G401.6 (cell line): ENCODE measurements around the gene STRA8.
"Not testable (repeated sequence)": the region's sequence is repeated elsewhere in the genome, so short reads cannot be mapped to it uniquely, and the experiment has no call there.

Source experiments
- FAIRE-seq: peaks from 2 replicates; lab custom pipeline; 2012; peaks lifted over from hg19 to GRCh38; lab: Jason Lieb, UNC

Gene STRA8

DNA sequence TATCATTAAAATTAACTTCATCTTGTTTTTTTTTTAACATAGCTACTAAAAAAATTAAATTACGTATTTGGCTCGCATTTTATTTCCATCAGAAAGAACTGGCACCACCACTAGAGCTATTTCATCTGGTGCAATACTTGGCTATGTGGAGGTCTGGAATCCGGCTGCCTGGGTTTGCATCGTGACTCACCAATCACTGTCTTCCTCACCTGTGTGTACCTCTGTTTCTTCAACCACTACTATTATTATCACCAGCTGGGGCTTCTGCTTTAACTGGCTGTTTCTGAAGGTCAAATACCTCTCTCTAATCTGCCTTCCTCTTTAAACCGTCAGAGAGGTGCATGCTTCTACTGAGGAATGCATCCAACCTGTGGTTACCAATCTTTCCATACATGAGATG is 28.8 kb upstream of the STRA8 start:
- no peak for FAIRE-seq

DNA sequence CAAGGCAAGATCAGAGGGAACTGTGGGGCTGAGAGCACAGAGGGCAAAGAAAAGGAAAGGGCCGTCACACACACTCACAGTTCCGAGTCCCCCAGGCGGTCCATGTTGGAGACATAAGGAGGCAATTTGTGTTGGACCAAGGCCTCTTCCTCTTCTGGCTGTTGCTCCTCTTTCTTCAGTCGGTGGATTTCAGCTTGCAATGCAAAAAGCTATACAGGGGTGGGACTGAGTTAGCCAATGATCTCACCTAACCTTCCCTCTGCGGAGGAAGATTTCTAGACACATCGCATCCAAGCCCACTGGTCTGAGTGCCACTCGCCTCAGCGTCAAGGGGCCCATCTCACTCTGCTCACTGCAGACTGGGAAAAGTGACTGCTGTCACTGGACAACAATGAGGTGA is 27.8 kb upstream of the STRA8 start:
- FAIRE-seq, result no peak

DNA sequence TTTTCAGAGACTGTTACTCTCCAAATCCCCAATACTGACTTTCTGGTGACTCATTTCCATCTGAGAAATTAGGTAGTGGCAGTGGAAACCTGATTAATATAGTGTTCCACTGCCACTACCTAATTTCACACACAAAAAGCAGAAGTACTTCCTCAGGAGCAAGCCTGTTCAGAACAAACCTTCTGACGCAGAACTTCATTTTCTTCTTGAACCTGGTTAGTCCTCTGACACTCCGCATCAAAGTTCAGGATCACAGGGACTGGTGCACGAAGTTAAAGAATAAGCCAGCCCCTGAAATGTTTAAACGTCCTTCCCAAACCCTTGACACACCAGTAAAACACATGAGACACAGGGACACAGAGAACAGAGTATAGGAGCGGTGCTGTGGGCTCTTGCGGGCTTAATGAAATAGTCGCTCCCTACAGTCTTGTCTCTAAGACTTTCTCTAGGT is 26.7 kb upstream of the STRA8 start:
- FAIRE-seq, result no peak

DNA sequence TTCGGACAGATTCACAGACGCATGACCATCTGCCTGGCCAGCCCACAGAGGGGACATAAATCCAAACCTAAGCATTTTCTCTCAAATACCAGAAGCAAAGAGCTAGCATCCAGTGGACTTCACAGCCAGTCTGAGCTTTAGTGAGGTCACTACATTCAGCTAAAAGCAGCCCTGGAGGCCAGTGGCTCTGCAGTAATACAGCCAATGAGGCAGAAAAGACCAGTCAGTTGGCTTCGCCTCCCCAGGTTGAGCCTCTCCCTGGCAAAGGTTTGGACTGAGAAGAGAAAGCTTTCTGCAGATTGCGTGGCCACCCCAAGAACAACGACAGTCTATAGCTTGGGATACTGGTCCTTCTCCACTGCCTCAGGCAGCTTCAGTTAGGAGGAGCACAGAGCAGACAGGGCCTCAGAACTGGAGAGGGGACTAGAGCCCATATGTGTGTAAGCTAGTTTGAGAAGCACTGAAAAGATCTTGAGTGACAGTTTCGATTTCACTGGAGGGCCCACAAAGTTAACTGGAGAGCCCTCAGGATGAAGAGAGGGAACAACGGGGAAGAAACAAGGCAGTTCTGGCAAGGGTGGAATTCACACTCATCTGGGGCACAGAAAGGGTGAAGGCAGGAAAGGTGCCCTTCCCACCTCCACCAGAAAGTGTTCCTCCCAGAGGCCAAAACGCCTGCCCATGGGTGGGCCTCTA is 26.1 kb upstream of the STRA8 start:
- FAIRE-seq, result no peak

DNA sequence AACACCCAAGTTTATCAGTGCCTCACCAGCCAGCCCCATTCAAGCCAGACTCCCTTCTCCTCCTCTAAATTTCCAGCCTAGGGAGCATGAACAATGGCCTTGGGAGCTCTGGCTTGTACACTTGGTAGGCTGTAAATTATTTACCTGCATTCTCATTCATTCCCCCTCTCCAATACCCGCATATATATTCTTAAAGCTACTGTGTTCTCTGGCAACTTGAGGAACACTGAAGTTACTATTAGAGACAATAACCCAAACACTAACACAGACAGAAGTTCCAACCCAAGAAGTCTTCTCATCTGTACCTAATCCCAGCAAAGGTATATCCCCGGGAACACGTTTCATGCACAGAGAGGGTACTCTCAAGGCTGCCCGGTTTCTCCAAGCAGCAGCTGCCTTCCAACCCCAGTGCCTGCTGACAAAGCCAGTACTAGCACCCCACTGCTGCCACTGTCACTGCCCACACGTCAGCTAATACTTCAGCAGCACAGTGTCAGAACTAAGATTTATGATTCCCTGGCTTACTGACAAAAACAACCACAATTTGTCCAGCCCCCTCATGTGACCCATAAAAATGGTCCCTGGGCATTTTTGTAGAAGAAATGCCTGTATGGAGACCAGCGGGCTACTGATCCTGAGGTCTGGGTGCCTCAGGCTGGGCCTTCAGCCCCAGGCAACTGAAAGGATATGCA is 25.4 kb upstream of the STRA8 start:
- FAIRE-seq, result no peak

DNA sequence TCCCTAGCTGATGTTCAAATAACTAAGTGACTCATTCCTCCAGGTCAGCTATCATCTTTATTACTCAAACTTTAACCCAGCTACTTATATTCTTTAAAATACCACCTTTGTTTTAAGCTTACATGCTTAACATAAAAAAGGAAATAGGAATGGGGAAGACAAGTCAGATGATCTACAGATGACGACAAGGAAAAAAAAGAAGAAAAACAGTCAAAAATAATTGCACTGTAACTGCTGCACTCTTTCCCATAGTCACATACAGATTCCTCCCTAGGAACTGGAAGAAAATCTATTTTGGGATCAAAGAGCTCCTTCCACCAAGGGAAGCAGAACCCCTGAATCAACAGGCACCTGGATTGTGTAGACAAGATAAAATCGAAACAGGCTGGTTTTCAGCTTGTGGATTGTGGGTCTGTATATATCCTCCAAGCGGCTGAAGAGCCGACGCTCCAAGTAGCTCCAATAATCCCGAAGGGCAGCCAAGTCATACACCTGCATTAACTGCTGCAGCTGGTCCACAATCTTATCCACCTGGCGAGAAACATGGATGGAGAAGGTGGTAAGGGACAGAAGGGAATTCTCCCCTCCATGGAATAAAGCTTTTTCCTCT is 24.3 kb upstream of the STRA8 start:
- FAIRE-seq, result no peak

DNA sequence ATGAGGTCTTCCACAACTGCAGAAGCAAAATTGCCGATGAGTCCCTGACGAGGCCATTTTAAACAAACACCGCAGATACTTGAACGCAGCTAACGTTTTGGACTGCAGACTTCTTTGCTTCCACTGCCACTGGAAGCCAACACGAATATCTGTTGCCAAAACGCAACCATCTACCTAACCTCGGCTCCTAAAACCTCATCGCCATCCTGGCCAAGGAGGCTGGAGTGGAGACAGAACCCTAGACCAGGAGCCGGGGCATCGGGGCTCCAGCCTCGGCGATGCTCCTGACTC is 22.8 kb upstream of the STRA8 start:
- FAIRE-seq, result no peak

DNA sequence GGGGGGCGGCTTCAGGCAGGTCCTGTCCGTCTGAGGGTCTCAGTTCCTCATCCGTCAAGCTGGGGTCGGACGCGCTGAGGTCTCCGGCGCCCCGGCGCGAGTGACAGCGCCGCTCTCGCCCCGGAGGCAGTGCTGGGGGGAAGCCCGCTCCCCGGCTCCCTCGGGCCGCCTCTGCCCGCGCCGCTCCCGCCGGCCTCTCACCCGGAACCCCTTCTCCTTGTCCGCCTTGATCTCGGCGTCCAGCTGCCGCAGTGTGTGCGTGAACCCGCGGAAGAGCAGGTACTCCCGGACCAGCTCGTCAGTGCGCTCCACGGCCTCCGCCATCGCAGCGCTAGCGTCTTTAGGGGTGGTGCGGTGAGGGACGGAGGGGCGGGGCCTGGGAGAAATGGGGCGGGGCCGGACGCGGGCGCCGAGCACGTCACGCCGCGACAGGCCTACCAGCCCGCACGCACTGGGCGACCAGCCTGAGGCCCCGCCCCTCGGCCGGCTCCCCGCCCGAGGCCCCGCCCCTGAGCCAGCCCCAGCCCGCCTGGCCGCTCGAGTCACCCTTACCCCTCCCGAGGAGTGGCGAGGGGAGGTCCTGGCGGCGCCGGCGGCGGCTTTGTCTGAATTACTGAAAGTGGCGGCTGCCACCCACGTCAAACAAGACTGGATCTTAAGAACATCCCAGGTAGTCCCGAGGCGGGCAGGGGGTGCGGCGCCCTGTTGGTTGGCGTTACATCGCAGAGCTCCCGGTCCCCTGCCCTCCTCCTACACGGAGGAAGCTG is 22.3 kb upstream of the STRA8 start, which contains the start of gene WDR91:
Gene WDR91 (minus strand): TSS at position 348 of the 767 bp plus-strand sequence. CDS start 24 bp downstream, at position 324.
- no peak for FAIRE-seq

DNA sequence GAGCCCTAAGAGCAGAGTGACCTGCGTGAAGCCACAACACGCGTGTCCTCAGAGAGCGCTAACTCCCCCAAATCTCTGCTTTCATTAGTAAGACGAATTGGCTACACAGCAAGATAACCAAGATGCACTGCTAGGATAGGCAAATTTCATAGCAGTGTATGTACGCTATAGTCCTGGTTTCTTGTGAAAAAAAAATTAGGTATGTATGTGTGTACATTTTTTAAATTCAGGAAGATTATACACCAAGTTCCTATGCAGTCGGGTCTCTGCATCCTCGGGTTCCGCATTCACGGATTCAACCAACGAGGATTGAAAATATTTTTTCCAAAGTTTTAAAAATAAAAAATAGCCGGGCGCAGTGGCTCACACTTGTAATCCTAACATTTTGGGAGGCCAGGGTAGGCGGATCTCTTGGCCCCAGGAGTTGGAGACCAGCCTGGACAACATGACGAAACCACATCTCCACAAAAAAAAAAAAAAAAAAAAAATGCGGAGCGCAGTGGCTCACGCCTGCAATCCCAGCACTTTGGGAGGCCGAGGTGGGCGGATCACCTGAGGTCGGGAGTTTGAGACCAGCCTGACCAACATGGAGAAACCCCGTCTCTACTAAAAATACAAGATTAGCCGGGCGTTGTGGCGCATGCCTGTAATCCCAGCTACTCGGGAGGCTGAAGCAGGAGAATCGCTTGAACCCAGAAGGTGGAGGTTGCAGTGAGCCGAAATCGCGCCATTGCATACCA is 21.5 kb upstream of the STRA8 start:
- not testable (repeated sequence) for FAIRE-seq

DNA sequence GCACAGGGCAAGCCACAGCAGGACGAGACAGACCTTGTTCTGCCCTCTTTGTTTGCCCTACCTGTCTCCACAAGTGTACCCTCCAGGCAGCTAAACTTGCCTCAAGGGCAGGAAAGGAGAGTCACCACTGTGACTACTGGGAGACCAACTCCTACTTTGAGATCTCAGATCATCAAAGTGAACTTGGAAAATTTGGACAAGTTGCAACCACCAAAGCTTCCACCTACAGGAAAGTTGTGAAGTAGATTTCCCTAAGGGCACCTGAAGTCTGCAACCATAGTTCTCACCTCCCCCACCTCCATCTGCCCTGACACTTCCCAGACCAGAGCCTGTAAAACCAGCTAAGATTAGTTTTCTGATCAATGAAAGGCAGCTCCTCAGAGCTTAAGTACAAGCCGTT is 19.8 kb upstream of the STRA8 start:
- FAIRE-seq, result no peak

DNA sequence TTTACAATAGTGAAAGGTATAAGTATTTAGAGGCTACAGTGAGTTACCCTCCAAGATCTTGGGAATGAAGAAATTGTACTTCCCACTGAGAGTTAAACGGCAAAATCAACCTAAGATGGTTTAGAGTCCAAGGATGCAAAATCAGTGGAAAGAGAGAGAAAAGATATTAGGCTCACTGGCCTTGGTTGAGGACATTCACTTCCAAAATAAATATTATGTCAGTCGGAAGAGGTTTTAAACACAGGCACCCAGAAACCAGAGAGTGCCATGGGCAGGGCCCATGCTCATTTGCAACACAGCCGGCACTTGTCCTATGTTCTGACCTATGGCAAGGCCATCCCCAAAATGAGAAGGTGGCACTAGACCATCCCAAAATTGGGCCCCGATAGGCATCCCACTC is 18.5 kb upstream of the STRA8 start:
- no peak for FAIRE-seq

DNA sequence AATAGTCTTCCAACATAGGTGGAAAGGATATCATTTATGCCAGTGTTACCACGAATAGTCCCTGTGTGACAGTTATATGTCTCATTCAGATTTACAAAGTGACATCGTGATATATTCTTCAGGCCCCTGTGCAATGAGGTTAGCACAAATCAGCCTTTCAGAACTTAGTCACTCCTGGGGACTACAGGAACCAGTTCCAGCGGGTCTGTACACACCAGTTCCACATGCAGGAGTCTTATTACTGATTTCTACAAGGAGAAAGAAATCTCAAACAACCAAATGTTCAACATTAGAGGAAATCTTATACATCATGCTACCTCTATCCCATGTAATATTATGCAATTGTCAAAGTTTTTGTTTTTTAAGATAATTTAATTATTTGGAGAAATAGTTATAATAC is 17.9 kb upstream of the STRA8 start:
- no peak for FAIRE-seq

DNA sequence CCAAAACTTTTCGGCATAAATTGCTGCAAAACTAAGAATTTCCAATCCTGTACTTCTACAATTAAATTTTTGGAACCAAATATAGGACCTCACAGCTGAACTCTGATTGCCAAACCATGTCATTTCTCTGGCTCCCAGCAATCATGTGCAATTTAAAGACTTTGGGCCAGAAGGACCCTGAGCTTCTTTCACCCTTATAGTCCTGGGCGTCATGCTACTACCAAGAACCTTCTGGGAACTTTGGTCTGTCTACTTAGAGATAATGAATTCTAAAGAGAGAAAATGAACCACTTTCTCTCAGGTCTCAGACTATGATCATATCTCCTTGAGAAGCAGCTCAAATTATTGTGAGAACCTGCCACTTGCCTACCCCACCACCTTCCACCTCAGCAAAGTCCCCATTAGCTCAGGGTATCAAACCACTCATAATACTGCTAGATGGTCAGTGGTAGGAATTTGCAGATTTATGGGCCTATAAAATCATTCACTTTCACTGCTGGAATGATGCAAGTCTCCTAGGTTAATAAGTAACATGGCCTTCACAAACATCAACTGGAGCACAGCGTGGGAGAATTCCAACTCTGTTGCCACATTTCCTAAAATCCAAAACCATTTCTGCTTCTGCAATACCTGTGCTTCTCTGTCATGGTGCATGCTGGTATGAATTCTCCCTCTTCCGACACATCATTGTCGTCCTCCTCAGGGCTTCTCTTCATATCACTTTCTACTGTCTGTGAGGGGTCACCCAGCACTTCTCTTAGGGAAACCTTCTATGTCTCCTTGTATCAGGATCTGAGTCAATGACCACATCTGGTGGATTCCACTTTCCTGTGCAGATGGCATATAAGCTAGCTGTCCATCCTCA is 15.8 kb upstream of the STRA8 start:
- no peak for FAIRE-seq

DNA sequence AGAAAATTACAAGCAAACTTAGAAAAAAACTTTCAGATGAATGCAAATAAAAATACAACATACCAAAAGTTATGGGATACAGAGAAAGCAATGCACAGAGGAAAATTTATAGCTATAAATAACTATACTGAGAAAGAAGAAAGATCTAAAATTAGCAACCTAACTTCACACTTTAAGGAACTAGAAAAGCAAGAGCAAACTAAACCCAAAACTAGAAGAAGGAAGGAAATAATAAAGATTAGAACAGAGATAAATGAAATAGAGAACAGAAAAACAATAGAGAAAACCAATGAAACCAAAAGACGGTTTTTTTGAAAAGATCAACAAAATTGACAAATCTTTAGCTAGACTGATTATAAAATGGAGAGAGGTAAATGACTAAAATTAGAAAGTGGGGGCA is 9.6 kb upstream of the STRA8 start:
- no peak for FAIRE-seq

DNA sequence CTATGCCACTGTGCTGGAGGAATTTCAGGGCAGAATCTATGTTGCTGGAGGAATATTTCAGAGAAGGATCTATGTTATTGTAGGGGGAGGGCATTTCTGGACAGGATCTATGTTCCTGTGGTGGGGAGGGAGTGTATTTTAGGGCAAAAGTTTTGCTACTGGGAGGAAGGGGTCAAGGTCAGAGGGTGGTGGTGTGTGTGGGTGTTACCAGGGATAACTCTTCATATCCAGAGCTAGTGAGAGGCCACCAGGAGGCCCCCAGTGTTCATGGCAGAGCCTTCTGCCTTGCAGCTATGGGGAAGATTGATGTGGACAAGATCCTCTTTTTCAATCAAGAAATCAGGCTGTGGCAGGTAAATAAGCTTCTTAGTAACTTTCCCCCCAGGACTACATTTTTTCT is 2.0 kb upstream of the STRA8 start:
- no peak for FAIRE-seq

DNA sequence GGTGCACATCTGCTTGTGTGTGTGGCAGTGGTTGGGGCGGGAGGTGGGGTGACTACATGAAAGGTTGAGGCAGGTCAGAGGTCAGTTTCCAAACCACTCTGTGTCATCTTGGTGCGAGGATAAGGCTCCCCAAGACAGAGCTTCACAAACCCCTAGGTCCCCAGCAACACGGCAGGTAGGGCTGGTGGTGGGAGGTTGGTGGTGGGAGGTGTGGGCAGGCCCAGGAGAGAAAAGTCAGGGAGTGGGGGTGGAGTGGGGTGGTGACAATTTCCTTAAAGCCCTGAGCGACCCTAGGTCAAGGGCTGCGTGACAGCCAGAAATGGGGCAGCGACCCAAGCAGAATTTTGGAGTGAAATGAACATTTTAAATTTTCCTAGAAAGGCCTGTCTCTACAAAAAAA is 1.6 kb upstream of the STRA8 start:
- no peak for FAIRE-seq

DNA sequence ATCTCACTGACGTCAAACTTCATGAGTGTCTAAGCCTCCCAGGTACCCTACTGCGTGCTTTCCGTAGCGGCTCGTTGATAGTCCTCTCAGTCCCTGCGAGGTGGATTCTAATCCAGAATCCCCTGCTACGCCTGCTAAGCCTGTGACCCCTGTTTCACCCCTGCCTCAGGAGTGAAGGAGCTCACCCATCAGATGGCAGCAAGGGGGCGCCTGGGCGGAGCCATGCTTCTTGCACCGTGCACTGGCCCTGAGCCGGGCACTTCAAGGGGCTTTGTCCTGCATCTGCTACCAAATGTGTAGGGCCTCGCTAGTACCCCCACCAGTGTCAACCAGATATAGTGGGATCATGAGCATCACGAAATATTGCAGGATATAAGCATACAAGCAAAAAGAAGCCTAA is 918 bp upstream of the STRA8 start:
- FAIRE-seq, result no peak

DNA sequence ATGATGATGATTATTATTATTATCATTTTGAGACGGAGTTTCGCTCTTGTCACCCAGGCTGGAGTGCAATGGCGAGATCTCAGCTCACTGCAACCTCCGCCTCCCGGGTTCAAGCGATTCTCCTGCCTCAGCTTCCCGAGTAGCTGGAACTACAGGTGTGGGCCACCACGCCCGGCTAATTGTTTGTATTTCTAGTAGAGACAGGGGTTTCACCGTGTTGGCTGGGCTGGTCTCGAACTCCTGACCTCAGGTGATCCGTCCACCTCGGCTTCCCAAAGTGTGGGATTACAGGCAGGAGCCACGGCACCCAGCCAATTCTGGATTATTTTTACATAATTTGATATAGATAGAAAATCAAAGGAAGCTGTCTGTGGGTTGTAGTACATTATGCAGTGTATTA is 457 bp downstream of the STRA8 start:
- not testable (repeated sequence) for FAIRE-seq

DNA sequence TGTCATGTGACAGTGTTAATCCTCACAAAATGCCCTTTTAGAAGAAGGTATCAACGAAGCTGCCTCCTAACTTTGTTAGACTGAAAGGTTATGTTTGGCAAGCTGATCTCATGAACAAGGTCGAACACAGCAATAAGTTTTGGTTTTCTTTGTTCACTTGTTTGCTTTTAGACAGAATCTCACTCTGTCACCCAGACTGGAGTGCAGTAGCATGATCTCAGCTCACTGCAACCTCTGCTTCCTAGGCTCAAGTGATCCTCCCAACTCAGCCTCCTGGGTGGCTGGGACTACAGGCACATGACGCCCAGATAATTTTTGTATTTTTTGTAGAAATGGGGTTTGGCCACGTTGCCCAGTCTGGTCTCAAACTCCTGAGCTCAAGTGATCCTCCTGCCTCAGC is 1.1 kb downstream of the STRA8 start:
- no peak for FAIRE-seq

DNA sequence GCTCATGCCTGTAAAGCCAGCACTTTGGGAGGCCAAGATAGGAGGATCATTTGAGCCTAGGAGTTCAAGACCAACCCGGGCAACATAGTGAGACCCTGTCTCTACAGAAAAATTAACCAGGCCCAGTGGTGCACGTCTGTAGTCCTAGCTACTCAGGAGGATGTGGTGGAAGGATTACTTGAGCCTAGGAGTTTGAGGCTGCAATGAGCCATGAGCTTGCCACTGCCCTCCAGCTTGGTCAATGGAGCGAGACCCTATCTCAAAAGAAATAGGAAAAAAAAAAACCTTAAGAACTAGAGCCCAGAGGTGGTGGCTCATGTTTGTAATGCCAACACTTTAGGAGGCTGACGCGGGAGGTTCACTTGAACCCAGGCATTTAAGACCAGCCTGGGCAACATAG is 2.2 kb downstream of the STRA8 start:
- FAIRE-seq, result no peak

DNA sequence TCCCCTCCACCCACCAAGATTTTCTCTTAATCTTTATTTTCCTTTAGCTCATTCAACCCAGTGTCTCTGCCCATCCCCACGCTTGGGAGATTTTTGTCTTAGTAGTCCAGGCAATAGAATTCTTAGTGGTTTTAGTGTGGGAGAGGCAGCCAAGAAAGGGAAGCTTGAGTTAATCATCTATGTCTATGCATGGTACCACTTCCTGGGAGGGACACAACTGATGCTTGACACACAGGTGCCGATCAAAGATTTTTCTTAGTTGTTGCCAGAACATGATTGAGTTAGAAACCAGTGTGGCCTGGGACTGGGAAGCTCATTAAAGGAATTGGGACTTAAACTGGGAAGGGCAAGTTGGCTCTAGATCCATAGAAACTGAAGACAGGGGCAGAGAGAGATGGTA is 3.1 kb downstream of the STRA8 start:
- FAIRE-seq, result no peak
